SK-N-SH (cell line): ENCODE data around the gene ARID1B.

ENCODE experiments used
- MAX ChIP-seq: IDR thresholded peaks from 2 replicates; pipeline ENCODE4 v1.4.0; 2012; ENCODE audit warnings: low read depth
- POLR2AphosphoS5 ChIP-seq: IDR thresholded peaks from 2 replicates; pipeline ENCODE4 v1.6.1; 2012; ENCODE audit warnings: low read depth, low read length
- RAD21 ChIP-seq: IDR thresholded peaks from 2 replicates; pipeline ENCODE4 v1.6.1; 2012; ENCODE audit warnings: mild to moderate bottlenecking, low read length
- SMC3 ChIP-seq: IDR thresholded peaks from 2 replicates; pipeline ENCODE4 v1.6.1; 2012; ENCODE audit warnings: low read depth, low read length, improper control_type of control experiment
- TAF1 ChIP-seq: IDR thresholded peaks from 2 replicates; pipeline ENCODE4 v1.6.1; 2012; ENCODE audit warnings: low read depth, mild to moderate bottlenecking, low read length, moderate library complexity, borderline replicate concordance
- TCF12 ChIP-seq: IDR thresholded peaks from 2 replicates; pipeline ENCODE4 v1.4.0; 2012
- USF2 ChIP-seq: fragments of 150-350 bp; IDR thresholded peaks from 2 replicates; pipeline ENCODE4 v1.6.1; 2017; ENCODE audit warnings: antibody characterized with exemption, low read length, low read depth, borderline replicate concordance
- YY1 ChIP-seq: IDR thresholded peaks from 2 replicates; pipeline ENCODE4 v1.4.0; 2012; ENCODE audit warnings: low read depth, mild to moderate bottlenecking
- TF ChIP-seq, protein P1 (sequence below): fragments of 200-600 bp; sonication (generic); IDR thresholded peaks from 2 replicates; pipeline ENCODE4 v1.6.1; 2017; ENCODE audit warnings: antibody characterized with exemption, mild to moderate bottlenecking, moderate library complexity

- TF ChIP-seq, protein P1, sequence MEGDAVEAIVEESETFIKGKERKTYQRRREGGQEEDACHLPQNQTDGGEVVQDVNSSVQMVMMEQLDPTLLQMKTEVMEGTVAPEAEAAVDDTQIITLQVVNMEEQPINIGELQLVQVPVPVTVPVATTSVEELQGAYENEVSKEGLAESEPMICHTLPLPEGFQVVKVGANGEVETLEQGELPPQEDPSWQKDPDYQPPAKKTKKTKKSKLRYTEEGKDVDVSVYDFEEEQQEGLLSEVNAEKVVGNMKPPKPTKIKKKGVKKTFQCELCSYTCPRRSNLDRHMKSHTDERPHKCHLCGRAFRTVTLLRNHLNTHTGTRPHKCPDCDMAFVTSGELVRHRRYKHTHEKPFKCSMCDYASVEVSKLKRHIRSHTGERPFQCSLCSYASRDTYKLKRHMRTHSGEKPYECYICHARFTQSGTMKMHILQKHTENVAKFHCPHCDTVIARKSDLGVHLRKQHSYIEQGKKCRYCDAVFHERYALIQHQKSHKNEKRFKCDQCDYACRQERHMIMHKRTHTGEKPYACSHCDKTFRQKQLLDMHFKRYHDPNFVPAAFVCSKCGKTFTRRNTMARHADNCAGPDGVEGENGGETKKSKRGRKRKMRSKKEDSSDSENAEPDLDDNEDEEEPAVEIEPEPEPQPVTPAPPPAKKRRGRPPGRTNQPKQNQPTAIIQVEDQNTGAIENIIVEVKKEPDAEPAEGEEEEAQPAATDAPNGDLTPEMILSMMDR: no peak
- no peak for TF ChIP-seq MAX
- TF ChIP-seq TCF12: no peak
- TF ChIP-seq SMC3: no peak
- TF ChIP-seq TAF1: no peak
- no peak for TF ChIP-seq POLR2AphosphoS5
- TF ChIP-seq YY1: no peak
- TF ChIP-seq USF2: no peak
- TF ChIP-seq RAD21: no peak
Observed at GRCh38 chr6:157218371-157219198, 441.4 kb downstream of the ARID1B start.
